Body of pancreas (tissue), 4 donors: Measurements from ENCODE around the gene TNFRSF17. TPM values are rescaled to one million over a fixed set of nuclear protein-coding genes. Genes with fewer than 3 reads are reported as not detected.

ENCODE experiments used
- ATAC-seq: fragments of 150-250 bp; one replicate; pipeline ENCODE4 v1.9.1; 2016
- DNase-seq, 4 donors: peaks; one replicate each; pipeline ENCODE4 v3.0.0-alpha.2; 2019
- H3K27ac ChIP-seq, 4 donors: fragments of 200-600 bp; sonication (generic); 1 replicate in 3 of 4; 2 replicates in 1 of 4; pipeline versions ENCODE4 v1.5.1 to v1.6.1; 2016 to 2019; ENCODE audit warnings: mild to moderate bottlenecking in 1 of 4, mixed read lengths in 1 of 4, moderate library complexity in 1 of 4
- H3K27me3 ChIP-seq, 2 donors: fragments of 200-600 bp; sonication (generic); one replicate each; pipeline ENCODE4 v1.6.0; 2016; ENCODE audit warnings: mild to moderate bottlenecking in 1 of 2
- H3K36me3 ChIP-seq, 2 donors: fragments of 200-600 bp; sonication (generic); replicated peaks in 1 of 2; 2 replicates each; pipeline ENCODE4 v1.5.1; 2016; ENCODE audit warnings: low read depth in 2 of 2; ENCODE audit not compliant: insufficient read depth in 1 of 2
- H3K4me1 ChIP-seq: fragments of 200-600 bp; sonication (generic); one replicate; pipeline ENCODE4 v1.6.0; 2016
- H3K4me3 ChIP-seq, 2 donors: fragments of 200-600 bp; sonication (generic); 1 replicate in 1 of 2; 2 replicates in 1 of 2; pipeline ENCODE4 v1.5.1; 2016 to 2019
- H3K9me3 ChIP-seq, 3 donors: fragments of 200-600 bp; sonication (generic); 1 replicate in 2 of 3; 2 replicates in 1 of 3; pipeline ENCODE4 v1.5.1; 2016
- CTCF ChIP-seq, 7 experiments: fragments of 450-650 bp in 4 of 7; fragments of 200-600 bp in 3 of 7; sonication (generic) in 3 of 7; IDR thresholded peaks; one replicate each; pipeline ENCODE4 v1.5.1; 2016 to 2019; ENCODE audit warnings: antibody characterized with exemption in 7 of 7
- POLR2A ChIP-seq, 3 donors: fragments of 450-650 bp; IDR thresholded peaks; one replicate each; pipeline ENCODE4 v1.6.1; 2016; ENCODE audit warnings: antibody characterized with exemption in 3 of 3, mild to moderate bottlenecking in 2 of 3
- WGBS, 2 donors: methylation state at CpG; one replicate each; pipeline ENCODE4 v1.1.5; 2017; 5-methylcytosine and 5-hydroxymethylcytosine counted together
- intact Hi-C: fragments of 100-400 bp; cut with DNase I; formaldehyde crosslinking; loops from one replicate; pipeline ENCODE4 v1.15.1; 2023
- small RNA-seq: library from RNA; depleted of rRNA; stranded (forward); fragments of <200 nt; gene quantifications from one replicate; pipeline ENCODE3, GENCODE V24; 2016
- total RNA-seq, 2 donors: library from RNA; depleted of rRNA; stranded (reverse); fragments of >200 nt; gene quantifications; one replicate each; pipeline ENCODE4 v1.1.0, GENCODE V29; 2016

Gene TNFRSF17
- total RNA-seq, 2 donors from 2014 or later = not detected

- peaks cover 5% of the 10 kb centered on the region for H3K4me1 ChIP-seq
- no peaks in the 10 kb centered on the region for H3K36me3 ChIP-seq
- ATAC-seq (peak; percentile 40), DNase-seq (peak in 1 of 4 donors; percentile 33)
- no peaks in the 10 kb centered on the region for H3K27me3 ChIP-seq
- TF ChIP-seq CTCF (IDR thresholded peaks at IDR 0.05) (no peak), POLR2A (IDR thresholded peaks at IDR 0.05) (no peak)
- H3K4me3 ChIP-seq = no peak overlapping the region
- no peak overlapping the region for H3K27ac ChIP-seq
- intact Hi-C loops = no loop called here
- 43 to 44% methylated on average over 4 of the region's 4 CpGs for WGBS, 2 donors
- H3K9me3 ChIP-seq = no peaks in the 10 kb centered on the region
Observed at GRCh38 chr16:12016291-12016947, 51.4 kb downstream of the TNFRSF17 start.

GRCh38 chr16:12017558-12017957 is 52.5 kb downstream of the TNFRSF17 start:
- Histone ChIP-seq H3K4me3 (no peak overlapping the region), H3K4me1 (peaks cover 5% of the 10 kb centered on the region), H3K27ac (no peak overlapping the region), H3K9me3 (no peaks in the 10 kb centered on the region), H3K27me3 (no peaks in the 10 kb centered on the region), H3K36me3 (no peaks in the 10 kb centered on the region)
- TF ChIP-seq CTCF (IDR thresholded peaks at IDR 0.05) = no peak
- TF ChIP-seq POLR2A (IDR thresholded peaks at IDR 0.05) = no peak
- ATAC-seq (no peak), DNase-seq (no peak)
- 81 to 83% methylated on average over 5 of the region's 5 CpGs for WGBS, 2 donors
- intact Hi-C loops = no loop called here

Small RNAs within 50 kb of the gene (small RNA-seq; reads per million reads assigned to genes)
- gene AC007216.5 = not detected
- not detected for gene UBL5P4

Other genes starting within 250 kb of the TNFRSF17 start
- 10 to 100 TPM; 38.4 to 90.3 TPM for gene TXNDC11, start 222.4 kb upstream of the TNFRSF17 start, total RNA-seq
- 10 to 100 TPM; 26.4 to 49.5 TPM for gene ZC3H7A, start 168.0 kb upstream of the TNFRSF17 start, total RNA-seq
- 100 to 1,000 TPM; 199 to 246 TPM for gene RSL1D1, start 113.7 kb upstream of the TNFRSF17 start, total RNA-seq
- 10 to 100 TPM; 22.4 to 43.6 TPM for gene GSPT1, start 49.3 kb upstream of the TNFRSF17 start, total RNA-seq
- gene NPIPB2, start 23.2 kb upstream of the TNFRSF17 start, total RNA-seq = 1 to 10 TPM; 1.8 to 2.3 TPM
- 10 to 100 TPM in 1 of 2 donors, 1 to 10 TPM in 1; 7.3 to 10.1 TPM for gene SNX29, start 11.5 kb downstream of the TNFRSF17 start, total RNA-seq